SU-DHL-6 (cell line): Measurements from ENCODE around the gene RAD51B.

ENCODE experiments used
- H2AFZ ChIP-seq: fragments of 200-600 bp; sonication (generic); 2 replicates; pipeline ENCODE4 v1.6.1; 2014; ENCODE audit warnings: low read depth, mild to moderate bottlenecking, moderate library complexity, mixed read lengths, antibody characterized with exemption, low read length; ENCODE audit not compliant: severe bottlenecking
- H3F3A ChIP-seq: fragments of 200-600 bp; shearing (Covaris generic); 2 replicates; pipeline ENCODE4 v1.6.0; 2016; ENCODE audit warnings: antibody characterized with exemption, mild to moderate bottlenecking; ENCODE audit not compliant: insufficient read depth
- H3K27ac ChIP-seq: fragments of 200-600 bp; sonication (generic); 2 replicates; pipeline ENCODE4 v1.5.1; 2016; ENCODE audit warnings: low read depth, mild to moderate bottlenecking, low read length, moderate library complexity, mixed read lengths
- H3K27me3 ChIP-seq: fragments of 200-600 bp; sonication (generic), shearing (Covaris generic); 2 replicates; pipeline ENCODE4 v1.6.0; 2014; ENCODE audit warnings: mild to moderate bottlenecking, low read length
- H3K36me3 ChIP-seq: fragments of 200-600 bp; sonication (generic); 2 replicates; pipeline ENCODE4 v1.6.1; 2014; ENCODE audit warnings: mild to moderate bottlenecking, low read length, mixed read lengths
- H3K4me2 ChIP-seq: fragments of 300-600, 200-600 bp; shearing (Covaris generic), sonication (generic); 2 replicates; pipeline ENCODE4 v1.6.0; 2014; ENCODE audit warnings: low read length, low read depth, mild to moderate bottlenecking; ENCODE audit not compliant: poor library complexity, severe bottlenecking
- H3K4me3 ChIP-seq: fragments of 200-600 bp; sonication (generic); 2 replicates; pipeline ENCODE4 v1.5.1; 2014; ENCODE audit warnings: antibody characterized with exemption, low read length, mild to moderate bottlenecking, mixed read lengths; ENCODE audit not compliant: insufficient read depth, poor library complexity, severe bottlenecking
- H3K79me2 ChIP-seq: fragments of 200-600 bp; sonication (generic); 2 replicates; pipeline ENCODE4 v1.6.1; 2014; ENCODE audit warnings: mild to moderate bottlenecking, low read length, moderate library complexity; ENCODE audit not compliant: insufficient read depth
- H3K9ac ChIP-seq: fragments of 200-600 bp; sonication (generic); 2 replicates; pipeline ENCODE4 v1.7.0; 2014; ENCODE audit warnings: mild to moderate bottlenecking, low read length
- H3K9me2 ChIP-seq: fragments of 200-600 bp; sonication (generic); replicated peaks from 2 replicates; pipeline ENCODE4 v1.6.1; 2014; ENCODE audit warnings: low read length; ENCODE audit not compliant: insufficient read depth
- H3K9me3 ChIP-seq: fragments of 200-600 bp; sonication (generic); 2 replicates; pipeline ENCODE4 v1.6.1; 2014; ENCODE audit warnings: low read length, mixed read lengths; ENCODE audit not compliant: insufficient read depth
- H4K20me1 ChIP-seq: fragments of 200-600 bp; sonication (generic); 2 replicates; pipeline ENCODE4 v1.6.1; 2014; ENCODE audit warnings: low read depth, mild to moderate bottlenecking, antibody characterized with exemption, low read length, moderate library complexity, mixed read lengths
- EZH2phosphoT487 ChIP-seq: fragments of 200-600 bp; sonication (generic), shearing (Covaris generic); conservative IDR thresholded peaks from 2 replicates; pipeline ENCODE4 v1.6.1; 2018; ENCODE audit warnings: mild to moderate bottlenecking, antibody characterized with exemption, low read length, moderate library complexity, mixed read lengths
- TF ChIP-seq, protein P1 (sequence below): fragments of 200-600 bp; sonication (generic); IDR thresholded peaks from one replicate; pipeline ENCODE4 v1.5.1; 2017; ENCODE audit warnings: antibody characterized with exemption, mild to moderate bottlenecking, low read length, moderate library complexity; ENCODE audit not compliant: insufficient read depth, poor library complexity, severe bottlenecking

The RAD51B gene

DNA sequence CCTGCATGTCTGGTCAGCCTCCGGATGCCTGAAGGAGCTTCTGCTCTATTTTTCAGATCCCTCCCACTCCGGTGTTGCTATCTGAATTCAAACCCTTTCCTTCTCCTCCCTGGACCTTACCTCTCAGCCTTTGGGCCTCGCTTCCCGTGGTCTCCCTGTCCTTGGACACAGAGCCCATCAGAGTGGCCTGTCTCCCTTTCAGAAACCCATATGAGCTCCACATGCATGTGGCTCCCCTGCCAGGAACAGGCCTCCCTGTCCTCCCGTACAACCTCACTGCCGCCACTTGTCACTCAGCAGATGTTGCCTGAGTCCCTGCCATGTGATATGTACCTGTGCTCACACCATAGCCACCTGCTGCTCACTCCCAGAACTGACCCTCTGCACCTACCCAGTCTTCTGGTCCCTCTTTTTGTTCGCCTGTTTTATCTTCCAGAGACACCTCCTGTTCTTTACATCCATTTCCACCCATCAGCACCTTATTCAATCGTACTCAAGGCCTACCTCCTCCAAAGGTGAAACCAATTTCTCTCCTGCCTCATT, 790.7 kb downstream of the RAD51B start:
- no peaks in the 10 kb centered on the region for H3K27me3 ChIP-seq
- H3K9ac ChIP-seq, result no peak overlapping the region

DNA sequence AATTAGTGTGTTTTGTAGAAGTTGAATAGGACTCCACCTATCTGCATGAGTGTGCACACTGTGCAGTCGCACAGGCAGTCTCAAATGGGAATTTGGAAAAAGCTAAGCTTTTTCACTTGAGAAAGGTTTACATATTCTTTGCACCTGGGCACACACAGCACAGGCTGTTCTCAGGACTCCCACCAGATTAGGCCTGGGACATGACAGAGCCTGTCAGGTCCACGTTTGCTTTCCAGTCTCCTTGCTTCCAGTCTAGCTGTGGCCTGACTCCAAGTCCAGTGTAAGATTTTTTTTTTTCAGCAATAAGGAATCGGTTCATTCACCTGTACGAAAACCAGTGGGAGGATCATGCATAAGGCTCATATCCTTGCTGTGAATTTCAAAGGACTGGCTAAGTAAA, 792.0 kb downstream of the RAD51B start:
- H4K20me1 ChIP-seq, result no peaks in the 10 kb centered on the region
- H3K36me3 ChIP-seq, result peaks cover 3% of the 10 kb centered on the region; the same call in 1 of the 2 replicates
- H3K27ac ChIP-seq, result no peak overlapping the region
- no peaks in the 10 kb centered on the region for H3K79me2 ChIP-seq
- no peaks in the 10 kb centered on the region for H3F3A ChIP-seq
- H3K4me2 ChIP-seq, result no peak overlapping the region
- H3K9me3 ChIP-seq, result peaks cover 17% of the 10 kb centered on the region
- no peak overlapping the region for H2AFZ ChIP-seq
- no peak for TF ChIP-seq EZH2phosphoT487
- TF ChIP-seq, protein P1, sequence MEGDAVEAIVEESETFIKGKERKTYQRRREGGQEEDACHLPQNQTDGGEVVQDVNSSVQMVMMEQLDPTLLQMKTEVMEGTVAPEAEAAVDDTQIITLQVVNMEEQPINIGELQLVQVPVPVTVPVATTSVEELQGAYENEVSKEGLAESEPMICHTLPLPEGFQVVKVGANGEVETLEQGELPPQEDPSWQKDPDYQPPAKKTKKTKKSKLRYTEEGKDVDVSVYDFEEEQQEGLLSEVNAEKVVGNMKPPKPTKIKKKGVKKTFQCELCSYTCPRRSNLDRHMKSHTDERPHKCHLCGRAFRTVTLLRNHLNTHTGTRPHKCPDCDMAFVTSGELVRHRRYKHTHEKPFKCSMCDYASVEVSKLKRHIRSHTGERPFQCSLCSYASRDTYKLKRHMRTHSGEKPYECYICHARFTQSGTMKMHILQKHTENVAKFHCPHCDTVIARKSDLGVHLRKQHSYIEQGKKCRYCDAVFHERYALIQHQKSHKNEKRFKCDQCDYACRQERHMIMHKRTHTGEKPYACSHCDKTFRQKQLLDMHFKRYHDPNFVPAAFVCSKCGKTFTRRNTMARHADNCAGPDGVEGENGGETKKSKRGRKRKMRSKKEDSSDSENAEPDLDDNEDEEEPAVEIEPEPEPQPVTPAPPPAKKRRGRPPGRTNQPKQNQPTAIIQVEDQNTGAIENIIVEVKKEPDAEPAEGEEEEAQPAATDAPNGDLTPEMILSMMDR, result no peak
- H3K9me2 ChIP-seq, result no peaks in the 10 kb centered on the region
- no peaks in the 10 kb centered on the region for H3K27me3 ChIP-seq
- H3K9ac ChIP-seq, result no peak overlapping the region
- H3K4me3 ChIP-seq, result no peak overlapping the region

More for the DNA sequence above, 790.7 kb downstream of the RAD51B start:
- no peaks in the 10 kb centered on the region for H3K9me2 ChIP-seq
- no peaks in the 10 kb centered on the region for H4K20me1 ChIP-seq
- no peaks in the 10 kb centered on the region for H3K79me2 ChIP-seq
- peaks cover 11% of the 10 kb centered on the region; the same call in 1 of the 2 replicates for H3K9me3 ChIP-seq
- no peak overlapping the region for H2AFZ ChIP-seq
- H3F3A ChIP-seq, result no peaks in the 10 kb centered on the region
- H3K27ac ChIP-seq, result no peak overlapping the region
- H3K36me3 ChIP-seq, result no peaks in the 10 kb centered on the region
- H3K4me3 ChIP-seq, result no peak overlapping the region
- H3K4me2 ChIP-seq, result no peak overlapping the region
- TF ChIP-seq, protein P1, result no peak
- no peak for TF ChIP-seq EZH2phosphoT487

DNA sequence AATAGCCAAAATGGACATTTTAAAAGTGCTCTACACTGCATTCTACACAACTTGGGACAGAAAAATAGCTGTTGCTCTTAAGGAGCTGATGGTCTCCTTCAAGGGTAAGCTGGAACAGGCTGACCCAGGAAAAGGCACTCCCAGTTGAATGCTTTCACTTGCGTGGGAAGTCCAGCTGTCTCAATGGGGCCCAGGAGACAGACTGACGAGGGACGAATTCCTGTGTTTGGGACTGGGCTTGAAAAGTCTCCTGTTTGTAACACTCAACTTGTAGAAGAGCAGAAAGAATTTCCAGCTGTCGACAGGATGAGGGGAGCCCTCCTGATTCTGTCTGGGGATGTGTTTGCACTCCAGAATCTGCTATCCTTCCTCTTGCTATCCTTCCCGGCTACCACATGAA, 792.5 kb downstream of the RAD51B start:
- Histone ChIP-seq H3F3A (no peaks in the 10 kb centered on the region), H3K4me3 (no peak overlapping the region), H4K20me1 (no peaks in the 10 kb centered on the region), H2AFZ (no peak overlapping the region), H3K27me3 (no peaks in the 10 kb centered on the region), H3K36me3 (peaks cover 7% of the 10 kb centered on the region; the same call in 1 of the 2 replicates), H3K27ac (no peak overlapping the region), H3K9me3 (peaks cover 22% of the 10 kb centered on the region), H3K79me2 (no peaks in the 10 kb centered on the region), H3K9ac (no peak overlapping the region), H3K9me2 (no peaks in the 10 kb centered on the region), H3K4me2 (no peak overlapping the region)
- TF ChIP-seq, protein P1, result no peak
- TF ChIP-seq EZH2phosphoT487, result no peak
